K562 (cell line): ENCODE data around the gene NRCAM. TPM values are rescaled to one million over a fixed set of nuclear protein-coding genes. Genes with fewer than 3 reads are reported as not detected.

ENCODE experiments used
- BHLHE40 ChIP-seq: IDR thresholded peaks from 2 replicates; pipeline ENCODE4 v1.6.1; 2011; ENCODE audit warnings: low read length, improper control_type of control experiment
- CCNT2 ChIP-seq: IDR thresholded peaks from 2 replicates; pipeline ENCODE4 v1.6.1; 2011; ENCODE audit warnings: borderline replicate concordance, low read depth, mild to moderate bottlenecking, moderate library complexity, mixed read lengths, low read length; ENCODE audit not compliant: insufficient read length; ENCODE audit errors: extremely low read depth
- DEAF1 ChIP-seq: fragments of 450-650 bp; formaldehyde crosslinking; IDR thresholded peaks from 2 replicates; pipeline ENCODE4 v1.4.0; 2020; ENCODE audit warnings: mild to moderate bottlenecking, moderate library complexity
- DPF2 ChIP-seq: fragments of 450-650 bp; IDR thresholded peaks from 2 replicates; pipeline ENCODE4 v1.6.1; 2016
- ELF1 ChIP-seq: fragments of 200-800 bp; sonication (Bioruptor generic); IDR thresholded peaks from 2 replicates; pipeline ENCODE4 v1.6.1; 2016; ENCODE audit warnings: missing genetic modification characterization, missing compliant biosample characterization
- EZH2 ChIP-seq: IDR thresholded peaks from 2 replicates; pipeline ENCODE4 v1.6.1; 2012; ENCODE audit warnings: low read depth, mild to moderate bottlenecking, inconsistent platforms, low read length, borderline replicate concordance
- HOXB6 ChIP-seq: fragments of 250-450 bp; sonication (Bioruptor Pico); IDR thresholded peaks from 2 replicates; pipeline ENCODE4 v1.5.1; 2022; ENCODE audit warnings: mild to moderate bottlenecking, borderline replicate concordance
- MEF2A ChIP-seq: IDR thresholded peaks from 2 replicates; pipeline ENCODE4 v1.6.1; 2011; ENCODE audit warnings: low read depth, mild to moderate bottlenecking, low read length, moderate library complexity; ENCODE audit not compliant: control insufficient read depth
- NRF1 ChIP-seq, 2 experiments: fragments of 450-650 bp; IDR thresholded peaks in 1 of 2; conservative IDR thresholded peaks in 1 of 2; 2 replicates each; pipeline ENCODE4 v1.6.1; 2014; ENCODE audit warnings: mild to moderate bottlenecking in 2 of 2
- RCOR1 ChIP-seq, 2 experiments: IDR thresholded peaks; 2 replicates each; pipeline ENCODE4 v1.6.1; 2012; ENCODE audit warnings: low read depth in 2 of 2, low read length in 2 of 2, borderline replicate concordance in 1 of 2, improper control_type of control experiment in 1 of 2
- SAP30 ChIP-seq: fragments of 200-600 bp; sonication (generic); IDR thresholded peaks from 2 replicates; pipeline ENCODE4 v1.6.1; 2012; ENCODE audit warnings: borderline replicate concordance, low read depth, mild to moderate bottlenecking, moderate library complexity, low read length, control low read depth, inconsistent platforms; ENCODE audit not compliant: insufficient read depth, poor library complexity, severe bottlenecking
- SLC30A9 ChIP-seq: fragments of 250-450 bp; sonication (Bioruptor Pico); IDR thresholded peaks from 2 replicates; pipeline ENCODE4 v1.8.0; 2022; ENCODE audit warnings: mild to moderate bottlenecking, moderate library complexity
- SP2 ChIP-seq: IDR thresholded peaks from 2 replicates; pipeline ENCODE4 v1.6.1; 2011; ENCODE audit warnings: mild to moderate bottlenecking, low read depth, low read length, moderate library complexity; ENCODE audit not compliant: poor library complexity, severe bottlenecking; ENCODE audit errors: extremely low read depth
- TBL1XR1 ChIP-seq, 2 experiments: IDR thresholded peaks; 2 replicates each; pipeline ENCODE4 v1.6.1; 2012; ENCODE audit warnings: improper control_type of control experiment in 2 of 2, low read length in 2 of 2, mild to moderate bottlenecking in 1 of 2
- XRCC4 ChIP-seq: IDR thresholded peaks from one replicate; pipeline ENCODE4 v1.6.1; 2011; ENCODE audit not compliant: insufficient read depth, insufficient read length; ENCODE audit errors: extremely low read depth
- XRCC5 ChIP-seq: fragments of 200-400 bp; formaldehyde crosslinking; IDR thresholded peaks from 2 replicates; pipeline ENCODE4 v1.6.1; 2017; ENCODE audit warnings: low read depth, mild to moderate bottlenecking, low read length
- ZBTB9 ChIP-seq: fragments of 450-650 bp; formaldehyde crosslinking; IDR thresholded peaks from 2 replicates; pipeline ENCODE4 v1.4.0; 2020; ENCODE audit warnings: mild to moderate bottlenecking, moderate library complexity
- ZNF561 ChIP-seq: fragments of 450-650 bp; formaldehyde crosslinking; conservative IDR thresholded peaks from 2 replicates; pipeline ENCODE4 v1.4.0; 2020; ENCODE audit warnings: mild to moderate bottlenecking, moderate library complexity
- ZNF75A ChIP-seq: fragments of 450-650 bp; formaldehyde crosslinking; IDR thresholded peaks from 2 replicates; pipeline ENCODE4 v1.4.0; 2020; ENCODE audit warnings: mild to moderate bottlenecking
- polyA plus RNA-seq, 8 experiments: library from polyadenylated mRNA; depleted of rRNA in 4 of 8; stranded (reverse) in 5 of 8; unstranded in 3 of 8; fragments of >200 nt; fragmentation: Nextera tagmentation in 2 of 8; fragmentation: Illumina TruSeq in 1 of 8; extraction: Ambion mirVana in 2 of 8; extraction: Trizol in 1 of 8; gene quantifications; 2 replicates each; pipeline versions ENCODE4 v1.2.1 to v1.2.3, GENCODE V29; 2011 to 2014; ENCODE audit warnings: inconsistent platforms in 1 of 8, missing spikeins in 1 of 8
- total RNA-seq, 7 experiments: library from RNA; depleted of rRNA in 6 of 7; stranded (reverse); fragments of >200 nt in 6 of 7; fragmentation: Illumina TruSeq in 2 of 7; extraction: Trizol in 2 of 7; gene quantifications; 2 replicates each; pipeline versions ENCODE4 v1.2.1 to v1.2.3, GENCODE V29; 2011 to 2021; ENCODE audit warnings: low replicate concordance in 1 of 7
- TF ChIP-seq, protein P1 (sequence below): fragments of 250-450 bp; sonication (Bioruptor Pico); IDR thresholded peaks from 2 replicates; pipeline ENCODE4 v1.8.0; 2022; ENCODE audit warnings: moderate library complexity, mild to moderate bottlenecking, inconsistent platforms

Gene NRCAM
- total and polyA plus RNA-seq, 9 of the 15 experiments (the other 6 are each of a cell fraction or from before 2014, with no cell fraction given), result 0.03 to 0.54 (median 0.12) TPM; not detected in 1

GRCh38 chr7:108488768-108489538 lies 32.7 kb upstream of the NRCAM start (continued):
- TF ChIP-seq ZNF561, result no peak
- TF ChIP-seq BHLHE40, result no peak
- no peak for TF ChIP-seq HOXB6 (CRISPR knock-in tag)
- peak; percentile 31 for TF ChIP-seq CCNT2
- no peak for TF ChIP-seq ZNF75A
- TF ChIP-seq DEAF1 (CRISPR knock-in tag), result peak; percentile 37; the same call in 1 of the 2 replicates
- TF ChIP-seq XRCC4, result no peak
- TF ChIP-seq, protein P1, sequence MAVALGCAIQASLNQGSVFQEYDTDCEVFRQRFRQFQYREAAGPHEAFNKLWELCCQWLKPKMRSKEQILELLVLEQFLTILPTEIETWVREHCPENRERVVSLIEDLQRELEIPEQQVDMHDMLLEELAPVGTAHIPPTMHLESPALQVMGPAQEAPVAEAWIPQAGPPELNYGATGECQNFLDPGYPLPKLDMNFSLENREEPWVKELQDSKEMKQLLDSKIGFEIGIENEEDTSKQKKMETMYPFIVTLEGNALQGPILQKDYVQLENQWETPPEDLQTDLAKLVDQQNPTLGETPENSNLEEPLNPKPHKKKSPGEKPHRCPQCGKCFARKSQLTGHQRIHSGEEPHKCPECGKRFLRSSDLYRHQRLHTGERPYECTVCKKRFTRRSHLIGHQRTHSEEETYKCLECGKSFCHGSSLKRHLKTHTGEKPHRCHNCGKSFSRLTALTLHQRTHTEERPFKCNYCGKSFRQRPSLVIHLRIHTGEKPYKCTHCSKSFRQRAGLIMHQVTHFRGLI (CRISPR knock-in tag), result no peak
- TF ChIP-seq SLC30A9 (CRISPR knock-in tag), result no peak
- no peak for TF ChIP-seq ELF1
- TF ChIP-seq DPF2, result peak; percentile 77
- peak in 1 of 2 experiments; percentile 80; a peak in 2 of 4 replicates for TF ChIP-seq RCOR1 (IDR thresholded peaks at IDR 0.05; ENCODE audit: borderline replicate concordance in 1 of 2, low read depth in 2 of 2, low read length in 2 of 2)
- TF ChIP-seq EZH2, result no peak
- TF ChIP-seq ZBTB9 (CRISPR knock-in tag), result no peak
- TF ChIP-seq XRCC5, result no peak
- no peak for TF ChIP-seq MEF2A
- peak in 1 of 2 experiments; percentile 24; a peak in 1 of 4 replicates for TF ChIP-seq NRF1 (conservative IDR thresholded peaks at IDR 0.05 in 1 of 2, IDR thresholded peaks at IDR 0.05 in 1 of 2)
- no peak for TF ChIP-seq SAP30
- no peak for TF ChIP-seq SP2
- TF ChIP-seq TBL1XR1 (IDR thresholded peaks at IDR 0.05; ENCODE audit: low read length in 2 of 2), result no peak
